Putamen (tissue), 1 donor: ENCODE measurements around the gene CHI3L1.

Source experiments
- DNase-seq: peaks from one replicate; pipeline ENCODE4 v3.0.0-alpha.2; 2016; ENCODE audit warnings: low spot score

CHI3L1 gene

GRCh38 chr1:203151362-203152157, 34.9 kb downstream of the CHI3L1 start:
- no peak for DNase-seq

GRCh38 chr1:203150511-203151297, 35.8 kb downstream of the CHI3L1 start:
- DNase-seq, result no peak

GRCh38 chr1:203149188-203149840, 37.2 kb downstream of the CHI3L1 start:
- no peak for DNase-seq

DNA sequence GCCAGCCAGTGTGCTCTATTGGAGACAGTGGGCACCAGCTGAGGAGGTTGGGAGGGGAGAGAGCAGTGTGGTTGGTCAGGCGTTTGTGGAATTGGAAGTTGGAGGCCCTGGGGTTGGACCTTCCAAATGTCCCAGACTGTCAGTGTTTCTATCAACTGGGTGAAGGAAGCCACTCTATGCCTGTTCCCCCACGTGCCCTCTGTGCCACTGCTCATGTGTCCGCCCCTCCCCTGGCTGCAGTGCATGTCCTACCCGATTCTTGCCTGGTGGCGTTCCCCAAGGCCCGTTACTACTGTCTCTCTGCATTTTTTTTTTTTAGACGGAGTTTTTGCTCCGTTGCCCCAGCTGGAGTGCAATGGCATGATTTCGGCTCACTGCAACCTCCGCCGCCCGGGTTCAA, 37.9 kb downstream of the CHI3L1 start:
- DNase-seq, result no peak

- DNase-seq, result no peak
These were observed 38.4 kb downstream of the CHI3L1 start for GRCh38 chr1:203148127-203148526.

- peak; percentile 83 for DNase-seq
These were observed 39.1 kb downstream of the CHI3L1 start for GRCh38 chr1:203147376-203147775.

GRCh38 chr1:203146537-203146936, 40.0 kb downstream of the CHI3L1 start:
- DNase-seq, result no peak

- no peak for DNase-seq
These were observed 40.5 kb downstream of the CHI3L1 start for GRCh38 chr1:203146042-203146369.

DNA sequence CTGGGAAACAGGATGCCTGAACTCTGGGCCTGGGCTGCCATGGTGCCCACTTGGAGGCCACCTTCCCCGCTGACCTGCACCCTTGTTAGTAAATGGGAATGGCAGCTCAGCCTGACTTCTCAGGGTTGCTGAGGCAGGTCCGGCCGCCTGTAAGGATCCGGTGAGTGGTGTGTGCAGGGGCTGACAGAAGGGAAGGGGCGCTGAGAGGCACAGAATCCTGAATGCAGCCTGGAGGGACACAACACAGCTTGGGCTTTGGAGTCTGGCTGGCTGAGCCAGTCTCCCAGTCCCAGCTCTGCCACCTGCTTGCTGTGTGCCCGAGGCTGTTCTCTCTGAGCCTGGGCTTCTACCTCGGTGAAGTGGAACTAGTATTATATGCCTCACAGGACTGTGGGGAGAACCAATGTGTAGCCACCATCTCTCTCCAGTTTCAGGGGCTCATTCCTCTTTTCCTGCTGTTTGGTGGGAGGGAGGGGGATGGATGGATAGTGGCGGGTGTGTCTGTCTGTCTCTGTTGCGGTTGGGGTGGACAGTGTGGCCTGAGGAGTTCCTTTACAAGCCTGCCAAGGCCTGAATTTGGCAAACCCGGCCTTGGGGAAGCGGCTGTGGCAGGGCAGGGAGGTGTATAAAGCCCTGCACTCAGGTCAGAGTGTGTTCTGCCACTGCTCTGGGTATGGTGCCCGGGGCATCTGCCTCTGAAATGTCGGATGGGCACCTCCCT, 41.0 kb downstream of the CHI3L1 start:
- DNase-seq, result no peak

DNA sequence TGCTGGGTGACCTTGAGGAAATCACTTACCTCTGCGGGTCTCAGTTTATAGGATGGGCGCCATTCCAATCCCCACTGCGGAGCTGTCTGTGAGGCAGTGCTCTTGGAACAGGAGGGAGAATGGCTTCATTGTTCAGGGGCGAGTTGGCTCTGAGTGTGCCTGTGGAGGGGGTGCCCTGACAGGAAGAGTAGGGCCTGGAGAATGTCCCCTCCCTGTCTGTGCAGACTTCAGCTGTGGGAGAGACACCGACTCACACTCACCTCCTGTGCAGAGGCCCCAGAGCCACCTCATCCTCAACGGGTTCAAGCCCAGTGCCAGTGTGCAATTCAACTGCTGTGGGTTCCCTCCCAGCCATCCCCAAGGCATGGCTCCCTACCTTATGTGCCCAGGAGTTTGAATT, 41.8 kb downstream of the CHI3L1 start:
- DNase-seq, result peak; percentile 88

- DNase-seq, result no peak
These were observed 42.9 kb downstream of the CHI3L1 start for GRCh38 chr1:203143641-203144040.

- no peak for DNase-seq
These were observed 43.7 kb downstream of the CHI3L1 start for GRCh38 chr1:203142684-203143408.

- DNase-seq, result no peak
These were observed 44.4 kb downstream of the CHI3L1 start for GRCh38 chr1:203142124-203142523.

DNA sequence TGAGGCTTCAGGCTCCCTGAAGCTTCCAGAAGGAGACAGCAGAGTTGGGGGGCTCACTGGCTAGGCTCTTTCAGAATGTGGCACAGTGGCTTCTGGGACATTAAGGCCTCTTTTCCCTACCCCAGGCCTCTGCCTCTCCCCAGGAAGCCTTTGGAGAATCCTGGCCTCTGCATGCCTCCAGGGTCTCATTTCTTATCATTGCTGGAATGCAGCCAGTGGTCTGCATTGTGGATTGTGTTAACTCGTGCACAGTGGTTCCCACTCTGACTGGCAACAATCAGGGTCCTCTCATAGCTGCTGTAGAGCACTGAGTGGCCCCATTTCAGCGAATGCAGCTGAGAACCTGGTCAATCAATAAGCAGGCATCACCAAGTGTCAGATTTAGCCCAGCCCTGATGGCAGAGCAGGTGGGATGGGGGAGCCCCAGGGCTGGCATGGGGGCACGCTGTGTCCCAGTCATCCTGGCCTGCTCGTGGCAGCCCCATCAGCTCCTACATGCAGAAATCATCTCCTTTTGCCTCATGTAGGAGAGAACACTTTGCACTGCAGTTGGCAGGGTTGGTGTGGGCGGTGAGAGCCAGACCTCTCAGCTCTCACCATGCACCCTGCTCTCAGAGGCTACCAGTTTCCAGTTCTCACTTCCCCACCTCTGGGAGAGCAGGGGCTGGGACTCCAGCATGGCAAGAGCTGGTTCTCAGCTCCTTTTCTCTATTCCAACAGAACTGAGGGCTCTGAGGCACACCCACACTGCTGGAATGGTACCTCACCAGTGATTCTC, 45.6 kb downstream of the CHI3L1 start:
- DNase-seq, result no peak

DNA sequence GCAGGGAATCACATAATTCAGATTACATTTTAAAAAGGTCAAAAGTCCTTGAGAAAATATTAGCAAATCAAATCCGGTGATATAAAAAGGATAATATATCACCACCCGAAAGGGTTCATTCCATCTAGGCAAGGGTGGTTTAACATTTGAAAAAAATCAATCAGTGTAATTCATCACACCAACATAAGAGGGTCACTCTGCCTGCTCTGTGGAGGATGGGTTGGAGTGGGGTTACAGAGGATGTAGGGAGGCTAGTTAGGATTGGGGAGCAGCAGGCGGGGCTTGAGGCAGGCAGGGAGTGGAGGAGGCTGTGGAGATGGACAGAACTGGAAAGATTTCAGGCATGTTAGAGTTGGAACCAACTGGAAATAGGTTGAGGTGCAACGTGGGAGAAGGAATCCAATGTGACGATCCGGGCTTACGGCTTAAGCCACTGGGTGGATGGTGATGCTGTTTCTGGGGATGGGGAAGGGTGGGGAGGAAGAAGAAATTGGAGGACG, 46.5 kb downstream of the CHI3L1 start:
- DNase-seq, result no peak

DNA sequence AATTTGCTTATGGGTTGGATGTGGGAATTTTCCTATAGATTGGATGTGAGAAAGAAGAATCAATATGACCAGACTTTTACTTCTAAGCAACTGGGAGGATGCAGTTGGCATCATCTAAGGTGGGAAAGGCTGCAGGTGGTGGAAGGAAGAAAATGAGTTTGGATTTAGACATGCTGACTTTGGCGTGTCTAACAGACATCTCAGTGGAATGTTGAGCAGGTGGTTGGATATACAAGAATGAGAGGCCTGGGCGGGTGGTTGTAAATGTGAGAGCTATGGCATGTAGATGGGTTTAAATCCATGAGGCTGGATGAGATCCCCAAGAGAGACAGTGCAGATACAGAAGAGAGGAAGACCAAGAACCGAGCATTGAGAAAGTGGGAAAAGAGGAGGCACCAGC, 48.4 kb downstream of the CHI3L1 start:
- no peak for DNase-seq

- no peak for DNase-seq
These were observed 49.2 kb downstream of the CHI3L1 start for GRCh38 chr1:203137324-203137723.

GRCh38 chr1:203136409-203137042, 50.0 kb downstream of the CHI3L1 start:
- no peak for DNase-seq

DNA sequence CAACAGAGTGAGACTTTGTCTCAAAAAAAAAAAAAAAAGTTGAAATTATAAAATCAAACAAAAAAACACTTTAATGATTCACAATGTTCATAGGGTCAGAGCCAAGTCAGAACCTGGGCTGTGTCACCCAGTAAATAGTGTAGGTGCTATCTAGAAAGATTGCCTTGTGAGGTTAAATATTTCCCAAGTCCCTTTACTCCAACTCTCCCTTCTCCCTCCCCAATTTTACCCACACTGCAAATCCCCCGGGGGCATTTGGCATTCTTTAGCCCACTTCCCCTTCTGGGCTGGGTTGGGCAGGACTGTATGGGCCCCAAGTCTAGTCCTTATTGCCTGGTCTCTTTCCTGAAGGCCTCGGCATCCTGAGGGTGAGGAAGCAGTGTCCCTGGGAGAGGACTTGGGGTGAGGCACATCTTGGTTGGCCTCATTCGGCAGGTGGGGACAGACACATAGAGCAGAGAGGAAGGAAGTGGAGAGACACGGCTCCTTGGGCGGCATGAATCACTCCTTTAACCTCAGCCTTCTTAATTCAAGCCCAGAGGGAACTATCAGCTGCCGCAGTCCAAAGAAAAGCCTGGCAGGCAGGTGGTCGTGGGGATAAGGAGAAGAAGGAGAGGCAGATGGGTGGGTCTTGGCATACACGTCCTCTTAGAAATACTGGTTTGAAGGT, 50.7 kb downstream of the CHI3L1 start:
- no peak for DNase-seq
